ENCODE results near the gene CDR2.

CDR2 gene

GRCh38 chr16:22380529-22380928, 6.1 kb upstream of the CDR2 start:
- TF ChIP-seq ZNF148 (tag by site-specific recombination; IDR thresholded peaks at IDR 0.05; ENCODE audit: borderline replicate concordance): no peak
- TF ChIP-seq ZFP69B (tag by site-specific recombination; IDR thresholded peaks at IDR 0.05): no peak
- no peak for TF ChIP-seq ZNF488 (tag by site-specific recombination; IDR thresholded peaks at IDR 0.05)
- no peak for TF ChIP-seq ZNF692 (tag by site-specific recombination; IDR thresholded peaks at IDR 0.05)
- TF ChIP-seq ZNF843 (tag by site-specific recombination; IDR thresholded peaks at IDR 0.05): no peak
- no peak for TF ChIP-seq ZNF354C (tag by site-specific recombination; IDR thresholded peaks at IDR 0.05; ENCODE audit: borderline replicate concordance, low read depth)
- TF ChIP-seq ZNF514 (tag by site-specific recombination; IDR thresholded peaks at IDR 0.05): no peak
- TF ChIP-seq MZF1 (tag by site-specific recombination; IDR thresholded peaks at IDR 0.05; ENCODE audit: borderline replicate concordance): no peak
- no peak for TF ChIP-seq ZFHX2 (tag by site-specific recombination; conservative IDR thresholded peaks at IDR 0.05)
- ChIA-PET POLR2A (no interaction called here), CTCF (no interaction called here)
- H3K4me3 ChIP-seq (ENCODE audit: low read depth, low read length): no peak overlapping the region
- H3K4me1 ChIP-seq (ENCODE audit: control insufficient read depth, insufficient read depth, low read length): no peaks in the 10 kb centered on the region
- H3K9me3 ChIP-seq (ENCODE audit: control insufficient read depth, insufficient read depth, low read depth, low read length): no peaks in the 10 kb centered on the region
- H3K27ac ChIP-seq (ENCODE audit: extremely low read depth, low read depth, low read length): no peak overlapping the region
- H3K36me3 ChIP-seq (ENCODE audit: control insufficient read depth in 2 of 2, insufficient read depth in 1 of 2, low read length in 2 of 2): no peaks in the 10 kb centered on the region

- ChIA-PET CTCF (no interaction called here), POLR2A (no interaction called here)
Measured at GRCh38 chr16:22379656-22380055, 5.2 kb upstream of the CDR2 start.

GRCh38 chr16:22375963-22376640, 1.7 kb upstream of the CDR2 start:
- CTCF ChIA-PET: interaction anchor here (0.5 to 0.6 kb wide), 2 partner anchors 22 to 1076 kb away, joined by 4 read pairs; no protein-coding TSS in a partner anchor
- POLR2A ChIA-PET: interaction anchor here (1.9 to 2.5 kb wide), 2 partner anchors 10 to 22 kb away, joined by 9 to 20 read pairs; no protein-coding TSS in a partner anchor
- TF ChIP-seq SCRT1 (tag by site-specific recombination; IDR thresholded peaks at IDR 0.05; ENCODE audit: borderline replicate concordance) (no peak), ZNF621 (tag by site-specific recombination; IDR thresholded peaks at IDR 0.05) (no peak), ZSCAN30 (tag by site-specific recombination; IDR thresholded peaks at IDR 0.05) (no peak), KLF9 (tag by site-specific recombination; IDR thresholded peaks at IDR 0.05; ENCODE audit: low read depth) (no peak), ZBTB26 (tag by site-specific recombination; optimal IDR thresholded peaks at IDR 0.05) (no peak), ZNF416 (tag by site-specific recombination; IDR thresholded peaks at IDR 0.05) (no peak), ZBTB20 (tag by site-specific recombination; IDR thresholded peaks at IDR 0.05) (no peak), HIC1 (tag by site-specific recombination; IDR thresholded peaks at IDR 0.05) (no peak), ZNF776 (tag by site-specific recombination; IDR thresholded peaks at IDR 0.05; ENCODE audit: borderline replicate concordance) (no peak), ZNF521 (tag by site-specific recombination; IDR thresholded peaks at IDR 0.05) (no peak)

More at GRCh38 chr16:22379656-22380055, 5.2 kb upstream of the CDR2 start:
- H3K4me3 ChIP-seq (ENCODE audit: low read depth, low read length): no peak overlapping the region
- H3K36me3 ChIP-seq (ENCODE audit: control insufficient read depth in 2 of 2, insufficient read depth in 1 of 2, low read length in 2 of 2): no peaks in the 10 kb centered on the region
- H3K27ac ChIP-seq (ENCODE audit: extremely low read depth, low read depth, low read length): no peak overlapping the region
- H3K4me1 ChIP-seq (ENCODE audit: control insufficient read depth, insufficient read depth, low read length): no peaks in the 10 kb centered on the region
- H3K9me3 ChIP-seq (ENCODE audit: control insufficient read depth, insufficient read depth, low read depth, low read length): no peaks in the 10 kb centered on the region
- TF ChIP-seq ZNF341 (tag by site-specific recombination; IDR thresholded peaks at IDR 0.05; ENCODE audit: low read depth): no peak
- TF ChIP-seq ZNF626 (tag by site-specific recombination; IDR thresholded peaks at IDR 0.05): no peak
- no peak for TF ChIP-seq YY2 (tag by site-specific recombination; IDR thresholded peaks at IDR 0.05)
- TF ChIP-seq KLF10 (tag by site-specific recombination; IDR thresholded peaks at IDR 0.05): no peak

More at GRCh38 chr16:22375963-22376640, 1.7 kb upstream of the CDR2 start:
- no peak overlapping the region for H3K4me3 ChIP-seq (ENCODE audit: low read depth, low read length)
- peaks cover 6% of the 10 kb centered on the region; the same call in 1 of the 2 replicates for H3K4me1 ChIP-seq (ENCODE audit: control insufficient read depth, insufficient read depth, low read length)
- H3K9me3 ChIP-seq (ENCODE audit: control insufficient read depth, insufficient read depth, low read depth, low read length): no peaks in the 10 kb centered on the region
- H3K36me3 ChIP-seq (ENCODE audit: control insufficient read depth in 2 of 2, insufficient read depth in 1 of 2, low read length in 2 of 2): peaks cover 0 to 7% of the 10 kb centered on the region in 2 experiments; a peak in 1 of 3 replicates
- H3K27ac ChIP-seq (ENCODE audit: extremely low read depth, low read depth, low read length): no peak overlapping the region
